RWPE2 (cell line): Measurements from ENCODE around the gene CTBS.
A peak's percentile ranks its signal among the peaks of the same experiment; 100 is the strongest.

Experiments
- ATAC-seq: fragments of 200-7000 bp; cut with Tn5 transposase; 3 replicates; pipeline ENCODE4 v1.9.1; 2021; ENCODE audit warnings: low read depth
- DNase-seq: peaks from one replicate; pipeline ENCODE4 v3.0.0-alpha.2; 2020; ENCODE audit warnings: low spot score
- H3K27ac ChIP-seq: fragments of 450-650 bp; 2 replicates; pipeline ENCODE4 v1.5.1; 2017; ENCODE audit warnings: mild to moderate bottlenecking; ENCODE audit not compliant: poor library complexity, severe bottlenecking
- H3K27me3 ChIP-seq: fragments of 250-450 bp; sonication (Bioruptor Pico); 2 replicates; pipeline ENCODE4 v1.5.1; 2021; ENCODE audit warnings: mild to moderate bottlenecking, moderate library complexity; ENCODE audit not compliant: insufficient read depth, poor library complexity, severe bottlenecking
- H3K36me3 ChIP-seq: fragments of 250-450 bp; sonication (Bioruptor Pico); 2 replicates; pipeline ENCODE4 v1.5.1; 2020; ENCODE audit warnings: low read depth, mild to moderate bottlenecking, moderate library complexity
- H3K4me1 ChIP-seq: fragments of 250-450 bp; sonication (Bioruptor Pico); 2 replicates; pipeline ENCODE4 v1.5.1; 2021; ENCODE audit warnings: mild to moderate bottlenecking, moderate library complexity; ENCODE audit not compliant: insufficient read depth, poor library complexity, severe bottlenecking
- H3K4me3 ChIP-seq: fragments of 250-450 bp; sonication (Bioruptor Pico); 2 replicates; pipeline ENCODE4 v1.5.1; 2021; ENCODE audit warnings: mild to moderate bottlenecking, moderate library complexity; ENCODE audit not compliant: severe bottlenecking
- H3K9me3 ChIP-seq: fragments of 250-450 bp; sonication (Bioruptor Pico); 2 replicates; pipeline ENCODE4 v1.5.1; 2021; ENCODE audit warnings: mild to moderate bottlenecking, moderate library complexity; ENCODE audit not compliant: severe bottlenecking
- CTCF ChIP-seq: fragments of 450-650 bp; IDR thresholded peaks from one replicate; pipeline ENCODE4 v1.5.1; 2017; ENCODE audit warnings: mild to moderate bottlenecking, moderate library complexity; ENCODE audit not compliant: poor library complexity, severe bottlenecking

Gene CTBS

GRCh38 chr1:84573967-84574842, at the start of gene CTBS:
Gene CTBS, minus strand, starts transcription at chr1:84574440. Its CDS starts 25 bp downstream, at chr1:84574415.
- TF ChIP-seq CTCF = no peak
- Histone ChIP-seq H3K36me3 (peaks cover 5% of the 10 kb centered on the region; the same call in 1 of the 2 replicates), H3K4me1 (peaks cover 17% of the 10 kb centered on the region), H3K9me3 (no peaks in the 10 kb centered on the region), H3K27me3 (no peaks in the 10 kb centered on the region), H3K4me3 (peak within 1 kb of the TSS; percentile 61), H3K27ac (peak within 1 kb of the TSS; percentile 79)
- peak; percentile 82 for DNase-seq
- ATAC-seq = peak; percentile 88

GRCh38 chr1:84621553-84621952, 47.3 kb upstream of the CTBS start:
- no peaks in the 10 kb centered on the region for H3K27me3 ChIP-seq
- no peak overlapping the region for H3K27ac ChIP-seq
- no peak for DNase-seq
- H3K9me3 ChIP-seq = no peaks in the 10 kb centered on the region
- H3K4me3 ChIP-seq = no peak overlapping the region
- no peak for ATAC-seq
- H3K36me3 ChIP-seq = no peaks in the 10 kb centered on the region
- H3K4me1 ChIP-seq = peaks cover 12% of the 10 kb centered on the region
- no peak for TF ChIP-seq CTCF

- TF ChIP-seq CTCF = peak; percentile 99
- peak; percentile 85 for ATAC-seq
- H3K4me3 ChIP-seq = peak overlapping the region; percentile 57
- H3K4me1 ChIP-seq = peaks cover 12% of the 10 kb centered on the region
- H3K27me3 ChIP-seq = no peaks in the 10 kb centered on the region
- peak overlapping the region; percentile 74 for H3K27ac ChIP-seq
- peak; percentile 56 for DNase-seq
- no peaks in the 10 kb centered on the region for H3K36me3 ChIP-seq
- H3K9me3 ChIP-seq = no peaks in the 10 kb centered on the region
Observed at GRCh38 chr1:84620720-84621313, 46.6 kb upstream of the CTBS start.

GRCh38 chr1:84619383-84620102, 45.3 kb upstream of the CTBS start:
- Histone ChIP-seq H3K4me3 (no peak overlapping the region), H3K36me3 (no peaks in the 10 kb centered on the region), H3K9me3 (no peaks in the 10 kb centered on the region), H3K27ac (peak overlapping the region; percentile 74), H3K4me1 (peaks cover 12% of the 10 kb centered on the region), H3K27me3 (no peaks in the 10 kb centered on the region)
- DNase-seq = no peak
- ATAC-seq = peak; percentile 81
- TF ChIP-seq CTCF = no peak
